ENCODE data around the gene GPC5.

Gene GPC5

DNA sequence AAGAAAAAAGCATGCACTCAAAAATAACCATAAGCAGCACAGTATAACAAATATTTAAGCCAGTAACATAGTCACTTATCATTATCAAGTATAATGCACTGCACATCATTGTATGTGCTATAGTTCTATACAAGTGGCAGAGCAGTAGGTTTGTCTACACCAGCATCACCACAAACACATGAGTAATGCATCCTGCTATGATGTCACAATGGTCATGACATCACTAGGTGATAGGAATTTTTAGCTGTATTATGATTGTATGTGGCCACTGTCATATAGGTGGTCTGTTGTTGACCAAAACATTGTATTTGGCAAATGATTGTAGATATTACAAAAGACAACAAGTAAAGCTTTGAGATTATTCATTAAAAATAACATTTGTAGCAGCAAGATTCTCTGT, 967.5 kb downstream of the GPC5 start:
- no peak for DNase-seq (ENCODE audit: low read depth)

DNA sequence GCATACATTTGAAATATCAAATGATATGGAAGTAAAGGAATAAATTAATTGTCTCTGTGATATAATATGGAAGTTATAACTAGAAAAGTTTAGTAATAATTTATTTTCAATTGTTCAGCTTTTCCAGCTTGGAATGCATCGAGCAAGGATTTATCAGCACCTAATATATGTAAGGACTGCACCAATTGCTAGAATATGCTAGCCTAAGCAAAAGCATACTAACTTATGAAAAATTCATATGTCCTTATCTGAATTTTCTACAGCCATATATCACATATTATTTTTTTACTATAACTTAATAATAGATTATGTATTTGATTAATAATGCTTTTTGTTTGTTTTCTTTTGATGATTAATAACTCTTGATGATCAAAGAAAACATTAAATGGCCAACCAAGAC, 979.0 kb downstream of the GPC5 start:
- no peak for DNase-seq (ENCODE audit: low read depth)

DNA sequence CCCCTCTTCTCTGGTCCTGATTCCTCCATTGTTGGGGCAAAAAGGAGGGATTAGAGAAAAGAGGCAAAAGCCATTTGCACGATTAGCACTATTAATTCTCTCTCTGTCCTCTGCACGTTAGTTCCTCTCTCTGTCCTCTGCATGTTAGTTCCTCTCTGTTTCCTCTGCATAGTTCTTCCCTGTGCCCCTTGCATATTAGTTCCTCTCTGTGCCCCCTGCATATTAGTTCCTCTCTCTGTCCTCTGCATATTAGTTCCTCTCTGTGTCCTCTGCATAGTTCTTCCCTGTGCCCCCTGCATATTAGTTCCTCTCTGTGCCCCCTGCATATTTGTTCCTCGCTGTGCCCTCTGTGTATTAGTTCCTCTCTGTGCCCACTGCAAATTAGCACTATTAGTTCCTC, 981.0 kb downstream of the GPC5 start:
- no peak for DNase-seq (ENCODE audit: low read depth)

DNA sequence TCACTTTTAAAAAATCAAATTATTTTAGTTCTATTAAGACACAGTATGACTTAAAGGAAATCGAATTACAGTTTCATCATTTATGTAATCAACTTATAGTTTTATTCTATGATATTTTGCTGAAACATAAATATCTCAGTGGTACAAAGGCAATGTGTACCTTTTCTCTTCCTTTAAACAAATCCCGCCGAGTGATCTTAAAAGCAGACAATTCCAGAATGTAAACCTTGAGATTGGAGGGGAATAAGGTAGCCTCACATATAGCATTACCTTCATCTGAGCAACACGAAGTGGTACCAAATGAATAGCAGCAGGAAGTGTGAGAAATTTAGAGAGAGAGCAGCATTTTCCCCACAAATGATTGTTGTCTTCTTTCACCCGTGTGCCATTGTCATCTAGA, 986.0 kb downstream of the GPC5 start:
- DNase-seq (ENCODE audit: low read depth), result no peak

DNA sequence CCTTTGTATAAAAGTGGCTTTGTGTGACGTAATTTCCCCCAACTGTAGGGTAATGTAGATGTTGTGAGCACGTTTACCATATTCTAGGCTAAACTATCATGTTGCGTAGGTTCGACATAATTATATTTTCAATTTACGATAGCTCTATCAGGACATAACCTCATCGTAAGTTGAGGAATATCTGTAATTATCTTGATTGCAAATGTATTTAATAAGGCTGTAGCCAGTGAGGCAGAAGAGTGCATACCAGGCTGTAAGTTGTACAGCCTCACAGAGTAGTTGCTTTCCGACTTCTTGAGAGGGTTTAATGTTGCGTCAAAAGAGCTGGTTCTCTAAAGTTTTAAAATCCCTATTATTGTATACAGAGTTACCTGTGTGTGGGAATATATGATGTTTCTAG, 988.8 kb downstream of the GPC5 start:
- no peak for DNase-seq (ENCODE audit: low read depth)

DNA sequence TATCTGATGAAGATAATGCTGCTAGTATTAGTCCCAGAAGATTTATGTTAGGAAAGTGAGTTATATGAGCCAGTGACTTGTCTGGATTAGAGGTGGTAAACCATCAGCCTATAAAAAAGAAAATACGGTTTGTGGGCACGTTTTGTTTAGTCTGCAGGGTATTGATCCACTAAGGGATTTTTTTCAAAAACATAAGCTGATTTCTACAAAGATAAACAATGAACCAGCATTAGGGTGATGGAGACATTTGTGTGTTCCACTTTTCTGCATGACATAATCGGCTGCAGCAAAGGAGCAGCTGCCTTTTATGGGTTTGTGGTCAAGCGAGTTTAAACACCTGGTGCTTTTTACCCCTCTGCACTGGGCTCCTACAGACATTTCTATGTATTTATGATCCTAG, 991.8 kb downstream of the GPC5 start:
- DNase-seq (ENCODE audit: low read depth), result no peak

DNA sequence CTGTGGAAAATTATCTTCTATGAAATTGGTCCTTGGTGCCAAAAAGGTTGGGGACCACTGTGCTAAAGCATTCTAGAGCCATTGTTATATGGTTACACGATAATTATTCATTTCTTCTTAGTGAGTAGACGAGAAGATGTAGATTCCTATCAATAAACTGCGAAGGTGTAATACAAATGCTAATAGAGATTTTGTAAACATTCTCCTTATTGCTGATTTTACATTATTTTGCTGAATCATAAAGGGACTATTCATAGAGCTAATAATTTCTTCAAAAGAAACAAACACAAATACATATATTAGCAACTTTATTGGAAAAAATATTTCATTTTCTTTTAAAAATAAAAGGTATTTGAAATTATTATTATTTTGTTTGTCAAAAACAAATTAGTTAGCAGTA, 1005.2 kb downstream of the GPC5 start:
- DNase-seq (ENCODE audit: low read depth), result no peak

DNA sequence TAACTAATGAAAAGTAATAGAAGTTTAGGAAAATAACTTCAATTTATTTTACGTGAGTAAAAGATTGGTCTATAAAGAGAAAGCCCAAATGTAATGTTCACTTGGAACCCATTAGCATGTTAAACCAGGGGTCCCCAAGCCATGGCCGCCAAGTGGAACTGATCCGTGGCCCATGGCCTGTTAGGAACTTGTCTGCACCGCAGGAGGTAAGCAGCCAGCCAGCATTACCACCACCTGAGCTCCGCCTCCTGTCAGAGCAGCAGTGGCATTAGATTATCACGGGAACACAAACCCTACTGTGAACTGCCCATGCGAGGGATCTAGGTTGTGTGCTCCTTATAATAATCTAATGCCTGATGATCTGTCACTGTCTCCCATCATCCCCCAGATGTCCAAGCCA, 1009.4 kb downstream of the GPC5 start:
- no peak for DNase-seq (ENCODE audit: low read depth)

DNA sequence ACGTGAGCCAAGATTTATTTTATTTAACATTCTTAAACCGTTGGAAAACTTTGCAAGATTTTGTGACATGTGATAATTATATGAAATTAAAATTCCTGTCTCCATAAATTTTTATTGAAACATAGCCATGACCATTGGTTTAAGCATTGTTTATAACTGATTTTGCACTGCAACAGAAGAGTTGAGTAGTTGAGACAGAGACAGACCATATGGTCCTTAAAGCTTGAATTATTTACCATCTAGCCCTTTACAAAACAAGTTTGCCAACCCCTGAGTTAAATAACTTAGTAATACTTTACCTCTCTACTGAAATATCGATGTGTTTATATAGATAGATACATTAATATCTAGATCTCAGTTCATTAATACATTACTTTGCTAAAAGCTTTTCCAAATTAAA, 1014.1 kb downstream of the GPC5 start:
- DNase-seq (ENCODE audit: low read depth), result no peak

DNA sequence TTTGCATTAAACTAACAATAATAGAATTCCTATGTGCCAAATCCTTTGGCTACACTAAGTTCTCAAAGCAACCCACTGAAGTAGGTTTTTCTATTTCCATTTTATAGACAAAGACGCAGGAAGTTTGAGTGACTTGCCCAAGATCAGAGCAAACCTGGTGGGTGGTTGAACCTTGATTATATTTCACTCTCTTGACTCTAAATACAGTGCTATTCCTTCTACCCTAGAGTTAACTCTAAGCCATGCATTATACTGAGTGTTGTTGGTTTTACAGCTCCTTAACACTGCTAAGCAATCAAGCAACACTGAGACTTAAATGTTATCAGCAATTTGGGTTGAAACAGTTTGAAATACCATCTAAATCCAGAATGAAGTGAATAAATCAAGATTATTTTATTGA, 1014.6 kb downstream of the GPC5 start:
- no peak for DNase-seq (ENCODE audit: low read depth)

DNA sequence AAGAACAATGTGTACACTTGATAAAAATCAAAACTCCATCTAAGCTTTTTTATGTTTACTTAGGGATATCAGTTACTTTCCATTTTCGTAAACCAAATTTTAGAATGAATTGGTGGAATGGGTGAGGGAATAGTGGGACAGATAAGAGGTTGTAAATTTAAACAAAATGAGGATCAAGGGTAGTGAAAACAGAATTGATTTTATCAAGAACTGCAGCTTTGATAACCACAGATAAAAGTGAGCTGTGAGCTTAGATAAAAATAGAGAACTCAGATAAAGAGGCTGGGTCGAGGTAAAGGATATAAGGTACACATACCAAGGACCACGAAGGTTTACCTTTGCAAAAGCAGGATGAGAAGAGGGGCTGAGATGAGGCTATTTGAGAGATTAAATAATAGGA, 1015.0 kb downstream of the GPC5 start:
- no peak for DNase-seq (ENCODE audit: low read depth)

DNA sequence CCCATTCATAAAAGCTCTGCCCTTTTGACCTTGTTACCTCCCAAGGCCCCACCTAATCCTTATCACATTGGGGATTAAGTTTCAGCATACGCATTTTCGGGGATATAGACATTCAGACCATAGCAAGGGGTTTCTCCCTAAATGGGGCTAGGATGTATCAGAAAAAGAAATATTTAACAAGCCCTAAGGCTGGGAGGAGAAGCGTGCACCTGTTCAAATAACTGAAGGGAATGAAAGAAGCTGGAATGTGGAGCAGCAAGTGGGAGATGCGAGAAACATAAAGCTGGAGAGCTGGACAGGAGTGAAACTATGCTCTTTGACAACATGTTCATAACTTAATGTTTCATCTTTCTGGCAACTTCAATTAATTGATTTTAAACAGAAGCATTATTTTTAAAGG, 1016.4 kb downstream of the GPC5 start:
- DNase-seq (ENCODE audit: low read depth), result no peak

DNA sequence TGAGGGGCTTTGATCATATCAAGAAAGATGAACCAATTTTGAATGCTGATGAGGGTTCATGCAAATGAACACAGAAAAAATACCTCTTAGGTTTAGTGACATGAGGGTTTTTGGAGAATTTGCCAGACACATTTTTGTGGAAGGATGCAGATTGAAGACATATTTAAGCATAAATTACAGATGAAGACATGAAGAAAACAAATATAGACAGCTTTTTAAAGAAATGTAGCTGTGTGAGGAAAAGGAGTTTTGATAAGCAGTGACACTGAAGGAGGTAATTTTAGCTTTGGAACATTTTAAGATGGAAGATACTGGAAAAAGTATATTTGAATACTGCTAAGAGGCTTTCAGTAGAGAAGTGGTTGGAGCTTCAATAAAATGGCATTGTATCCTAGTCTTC, 1017.4 kb downstream of the GPC5 start:
- DNase-seq (ENCODE audit: low read depth), result no peak

DNA sequence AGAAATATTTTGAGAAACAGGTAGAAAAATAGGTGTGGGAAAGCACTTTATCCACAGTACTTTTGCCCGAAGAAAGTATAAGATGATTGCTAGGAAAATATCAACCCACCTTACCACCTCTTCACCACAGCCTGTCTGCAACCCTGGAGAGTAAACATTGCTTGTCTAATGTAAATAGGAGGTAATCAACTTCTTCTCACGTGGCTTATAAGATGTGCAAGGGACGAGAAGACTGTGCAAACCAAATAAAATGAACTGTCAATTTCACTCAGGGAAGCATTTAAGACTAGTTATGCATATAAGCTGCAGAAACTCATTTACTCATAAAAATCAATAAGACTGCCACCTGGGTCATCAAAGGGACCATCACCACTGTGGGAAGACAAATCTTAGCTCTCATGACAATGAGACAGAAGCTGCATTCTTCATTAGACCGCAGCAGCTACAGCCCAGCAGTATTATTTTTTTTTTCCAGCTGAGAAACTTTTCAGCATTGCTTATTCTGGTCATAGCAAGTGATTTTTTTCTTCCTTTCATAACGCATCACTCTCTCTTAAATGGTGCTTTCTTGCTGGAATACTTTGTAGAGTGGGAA, 1020.5 kb downstream of the GPC5 start:
- no peak for DNase-seq (ENCODE audit: low read depth)

DNA sequence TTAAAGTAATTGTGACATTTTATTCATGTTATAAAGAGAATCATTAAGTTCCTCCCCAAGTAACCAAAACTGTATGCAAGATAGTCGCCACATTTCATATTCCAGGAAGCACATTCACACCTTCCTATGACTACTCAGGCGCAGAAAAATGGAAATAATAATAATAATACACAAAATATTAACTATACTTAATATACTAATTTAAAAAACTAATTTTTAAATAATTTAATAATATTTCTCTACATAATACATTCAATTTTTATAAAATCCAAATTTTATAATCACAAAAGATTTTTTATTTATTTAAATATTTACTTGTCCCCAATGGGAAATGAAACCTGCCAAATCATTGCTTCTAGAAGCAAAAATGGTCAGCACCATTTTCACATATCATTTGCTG, 1030.8 kb downstream of the GPC5 start:
- no peak for DNase-seq (ENCODE audit: low read depth)

DNA sequence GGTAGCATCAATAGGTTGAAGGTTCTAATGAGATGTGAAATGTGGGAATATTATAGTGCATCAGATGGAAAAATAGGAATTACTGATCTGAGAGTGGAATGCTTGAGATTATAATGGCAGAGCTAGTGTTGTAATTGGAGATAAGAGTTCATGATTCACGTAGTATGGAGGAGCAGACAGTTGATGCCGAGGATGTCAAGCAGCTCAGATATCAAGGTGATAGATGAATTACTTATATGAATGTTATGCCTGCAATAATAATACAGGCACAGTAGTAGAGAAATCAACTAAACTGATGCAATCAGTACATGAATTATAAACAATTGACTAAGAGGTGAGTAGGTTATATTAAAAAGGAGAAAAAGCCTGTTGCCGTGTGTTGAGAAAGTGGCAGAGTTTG, 1035.0 kb downstream of the GPC5 start:
- DNase-seq (ENCODE audit: low read depth), result no peak

DNA sequence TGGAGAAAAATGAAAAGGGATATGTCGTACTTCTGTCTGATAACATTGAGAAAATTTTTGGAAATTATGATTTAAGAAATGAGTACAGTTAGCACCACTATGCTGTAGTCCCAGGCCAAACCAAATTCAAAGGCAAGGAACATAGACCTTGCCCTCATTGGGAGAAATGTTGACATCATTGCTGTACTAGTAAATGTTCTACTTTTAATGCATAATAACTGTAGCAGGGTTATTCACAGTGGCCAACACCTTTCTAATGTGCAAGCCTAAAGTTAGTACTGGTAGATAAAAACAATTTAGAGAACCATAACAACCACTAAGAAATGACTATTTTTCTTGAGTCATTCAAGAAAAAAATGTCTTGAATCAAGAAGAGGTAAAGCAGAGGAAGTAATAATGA, 1035.5 kb downstream of the GPC5 start:
- DNase-seq (ENCODE audit: low read depth), result no peak

DNA sequence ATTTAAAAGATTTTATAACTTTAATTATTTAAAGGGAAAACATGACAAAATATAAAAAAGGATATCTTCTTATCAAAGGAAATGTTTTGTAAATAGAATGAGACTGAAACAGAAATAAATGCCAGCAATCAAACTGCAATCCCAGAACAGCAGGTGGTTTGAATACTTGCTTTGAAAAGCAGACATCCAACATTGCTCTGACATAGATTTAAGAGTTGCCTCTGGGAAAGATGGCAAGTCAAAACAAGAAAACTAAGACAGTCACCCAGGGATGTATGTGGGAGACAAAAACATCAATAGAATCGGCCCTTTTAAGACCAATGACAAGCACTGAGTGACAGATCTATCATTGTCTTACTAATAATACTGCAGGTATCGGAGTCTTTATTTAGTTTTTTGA, 1038.5 kb downstream of the GPC5 start:
- no peak for DNase-seq (ENCODE audit: low read depth)

DNA sequence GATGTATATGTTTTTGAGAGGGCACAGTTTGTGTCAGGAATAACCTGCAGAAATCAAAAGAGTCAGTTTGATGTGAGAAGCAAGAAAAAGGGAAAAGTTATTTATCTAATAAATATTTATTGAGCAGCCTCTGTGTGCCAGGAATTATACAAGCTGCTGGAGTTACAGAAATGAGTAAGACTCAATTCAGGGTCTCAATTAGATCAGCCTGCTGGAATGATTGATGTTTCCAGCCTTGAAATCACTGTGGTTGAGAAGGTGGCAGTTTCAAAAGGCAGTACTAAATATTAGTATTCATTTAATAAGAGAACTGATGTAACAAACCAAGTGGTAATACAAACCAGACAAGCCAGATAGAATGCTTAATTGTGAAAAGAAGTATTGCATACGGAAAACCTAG, 1045.8 kb downstream of the GPC5 start:
- no peak for DNase-seq (ENCODE audit: low read depth)

DNA sequence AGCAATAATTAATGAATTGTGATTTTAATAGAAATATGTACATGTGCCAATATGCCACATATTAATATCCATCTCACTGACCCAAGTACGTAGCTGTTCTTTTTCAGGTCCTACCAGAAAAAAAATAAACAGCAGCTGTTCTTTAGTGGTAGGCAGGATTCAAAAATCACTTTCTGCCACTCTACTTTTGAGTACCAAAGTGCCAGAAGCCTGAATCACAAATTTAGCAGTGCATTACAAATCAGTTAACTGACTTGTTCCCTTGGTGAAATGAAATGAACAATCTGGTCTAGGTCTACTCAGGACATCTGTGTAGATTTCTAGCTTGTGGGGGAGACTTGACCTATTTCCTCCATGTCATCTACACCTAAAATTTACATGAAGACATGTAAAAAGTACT, 1052.6 kb downstream of the GPC5 start:
- no peak for DNase-seq (ENCODE audit: low read depth)

DNA sequence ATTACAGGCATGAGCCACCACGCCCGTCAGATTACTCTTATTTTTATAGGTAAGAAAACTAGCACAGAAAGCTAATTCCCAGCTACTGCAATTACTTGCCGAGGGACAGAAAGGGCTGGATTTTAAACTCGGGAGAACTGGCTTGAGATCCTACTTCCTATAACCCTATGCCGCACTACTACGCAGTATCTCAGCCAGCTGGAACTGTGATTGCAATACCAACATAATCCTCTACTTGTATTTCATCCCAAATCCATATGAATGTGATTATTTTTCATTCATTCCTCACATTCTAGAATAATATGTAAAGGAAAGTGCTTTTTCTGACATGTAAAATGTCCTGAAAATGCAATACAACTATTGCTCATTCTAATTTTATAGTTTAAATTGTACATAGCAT, 1054.4 kb downstream of the GPC5 start:
- no peak for DNase-seq (ENCODE audit: low read depth)

DNA sequence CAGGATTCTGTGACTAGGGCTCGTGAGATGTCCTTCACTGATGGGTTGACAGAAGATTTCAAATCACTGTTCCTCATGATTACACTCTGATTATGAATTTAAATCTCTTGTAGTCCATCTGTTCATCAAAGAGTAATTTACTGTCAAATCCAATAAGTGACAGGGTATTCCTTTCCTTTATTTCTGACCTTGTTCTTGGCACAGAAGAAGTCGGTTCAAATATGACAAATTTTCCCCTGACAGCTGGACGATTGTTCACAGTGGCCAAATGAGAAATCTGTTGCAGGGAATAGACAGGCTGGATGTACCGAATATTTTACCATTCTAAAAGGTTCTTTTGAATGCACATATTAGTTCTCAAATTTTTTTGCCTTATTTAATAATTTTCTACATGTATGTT, 1060.9 kb downstream of the GPC5 start:
- DNase-seq (ENCODE audit: low read depth), result no peak

DNA sequence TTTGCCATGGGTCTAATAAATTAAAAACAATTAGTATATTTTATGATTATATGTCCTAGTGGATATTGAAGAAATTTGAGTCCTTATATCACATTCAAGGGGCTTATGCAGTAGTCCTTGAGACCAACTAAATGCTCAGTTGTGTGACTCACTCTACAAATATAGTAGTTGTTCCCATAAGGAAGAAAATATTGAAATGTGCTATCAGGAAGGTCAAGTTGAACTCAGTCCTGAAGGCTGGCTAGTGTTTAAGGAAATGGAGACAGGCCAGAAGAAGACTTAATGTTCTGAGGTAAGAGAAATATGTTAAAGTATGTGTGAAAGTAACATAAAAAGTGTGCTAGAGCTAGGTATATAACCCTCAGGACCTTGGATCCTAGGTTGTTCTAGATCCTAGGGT, 1062.1 kb downstream of the GPC5 start:
- no peak for DNase-seq (ENCODE audit: low read depth)

DNA sequence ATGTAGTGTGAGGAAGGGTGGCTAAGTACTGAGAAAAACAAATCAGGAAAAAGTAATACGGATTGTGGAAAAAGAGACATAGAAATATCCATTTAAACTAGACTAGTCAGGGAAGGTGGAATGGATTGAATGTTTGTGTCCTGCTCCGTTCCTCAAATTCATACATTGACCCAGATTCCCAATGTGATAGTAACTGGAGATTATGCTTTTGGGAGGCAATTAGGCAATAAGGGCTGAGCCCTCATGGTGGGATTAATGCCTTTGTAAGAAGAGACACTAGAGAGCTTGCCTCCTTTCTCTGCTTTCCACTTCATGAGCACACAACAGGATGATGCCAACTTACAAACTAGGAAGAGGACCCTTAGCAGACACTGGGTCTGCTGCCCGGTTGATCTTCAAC, 1063.0 kb downstream of the GPC5 start:
- DNase-seq (ENCODE audit: low read depth), result no peak

DNA sequence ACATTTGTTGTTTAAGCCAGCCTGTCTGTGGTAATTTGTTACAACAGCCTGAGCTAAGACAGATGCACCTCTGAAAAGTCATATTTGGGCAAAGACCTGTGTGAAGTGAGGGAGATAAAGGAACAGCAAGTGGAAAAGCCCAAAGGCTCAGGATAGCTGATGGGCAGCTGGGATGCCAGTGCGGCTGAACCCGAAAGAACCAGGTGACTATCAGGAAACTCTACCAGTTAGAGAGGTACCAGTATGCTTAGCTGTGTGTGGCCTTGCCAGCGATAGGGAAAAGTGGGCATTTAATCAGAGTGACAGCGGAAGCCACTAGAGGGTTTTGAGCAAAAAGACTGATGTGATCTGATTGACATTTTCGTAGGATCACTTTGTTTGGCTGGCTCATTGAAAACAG, 1063.4 kb downstream of the GPC5 start:
- DNase-seq (ENCODE audit: low read depth), result no peak

All from fibroblast of gingiva (primary cell).